ENCODE data around the gene LPAR2. TPM values are rescaled to one million over a fixed set of nuclear protein-coding genes. Genes with fewer than 3 reads are reported as not detected.

The LPAR2 gene
- total and polyA plus RNA-seq, 10 of the 15 experiments (the other 5 are each of a cell fraction or from before 2014, with no cell fraction given), result 0.98 to 23.8 (median 10.2) TPM

- TF ChIP-seq IRF3 (IDR thresholded peaks at IDR 0.05), result no peak
These were observed 45.5 kb downstream of the LPAR2 start (continued) for GRCh38 chr19:19582471-19582870.

GRCh38 chr19:19581391-19581790 is 46.6 kb downstream of the LPAR2 start:
- Histone ChIP-seq H3K4me3 (no peak overlapping the region), H3K36me3 (ENCODE audit: control insufficient read depth in 2 of 2, insufficient read depth in 2 of 2, low read length in 1 of 2) (no peaks in the 10 kb centered on the region; a peak in 1 of 4 replicates), H3K4me2 (ENCODE audit: control insufficient read depth, insufficient read depth) (no peak overlapping the region), H3K27ac (ENCODE audit: control insufficient read depth, insufficient read depth) (no peak overlapping the region), H3K4me1 (ENCODE audit: control insufficient read depth, insufficient read depth, low read length) (no peaks in the 10 kb centered on the region), H2AFZ (ENCODE audit: control insufficient read depth, low read depth, low read length) (no peak overlapping the region), H4K20me1 (ENCODE audit: control insufficient read depth, insufficient read depth) (no peaks in the 10 kb centered on the region), H3K27me3 (replicated peaks in 1 of 2; ENCODE audit: control insufficient read depth in 2 of 2, insufficient read depth in 2 of 2, low read length in 1 of 2) (no peaks in the 10 kb centered on the region), H3K9ac (ENCODE audit: control insufficient read depth, insufficient read depth, low read length) (no peak overlapping the region), H3K79me2 (ENCODE audit: control insufficient read depth, insufficient read depth, low read length) (no peaks in the 10 kb centered on the region), H3K9me3 (replicated peaks; ENCODE audit: control insufficient read depth, insufficient read depth, low read length) (no peaks in the 10 kb centered on the region)
- in situ Hi-C loops (cut with MboI) (no loop called here), intact Hi-C loops (cut with micrococcal nuclease; ENCODE audit: unreplicated experiment) (no loop called here)
- TF ChIP-seq FOXM1 (IDR thresholded peaks at IDR 0.05; ENCODE audit: low read depth, low read length), result no peak
- TF ChIP-seq USF2 (IDR thresholded peaks at IDR 0.05; ENCODE audit: borderline replicate concordance, low read depth, low read length), result no peak
- TF ChIP-seq WRNIP1 (IDR thresholded peaks at IDR 0.05; ENCODE audit: borderline replicate concordance, low read depth, low read length), result no peak
- TF ChIP-seq CHD4 (IDR thresholded peaks at IDR 0.05), result no peak
- no peak for TF ChIP-seq E2F8 (IDR thresholded peaks at IDR 0.05; ENCODE audit: low read depth, partially characterized antibody)
- no peak for TF ChIP-seq ZNF622 (IDR thresholded peaks at IDR 0.05)
- no peak for TF ChIP-seq SMAD5 (IDR thresholded peaks at IDR 0.05; ENCODE audit: low read depth)
- TF ChIP-seq MAX (IDR thresholded peaks at IDR 0.05; ENCODE audit: low read depth, low read length), result no peak
- no TSS peak for BruUV-seq (replicated peaks)
- WGBS (ENCODE audit: insufficient coverage, insufficient replicate concordance, low lambda C conversion rate, missing lambda C conversion rate), result 97% methylated on average over 13 of the region's 13 CpGs
- ChIA-PET POLR2A (no interaction called here), CTCF (no interaction called here), RAD21 (ENCODE audit: unreplicated experiment) (no interaction called here), SMC1A (ENCODE audit: uncharacterized antibody, unreplicated experiment) (no interaction called here)
- no peak for DNase-seq (ENCODE audit: low read depth, low spot score)
- no peak for ATAC-seq
- no peak for FAIRE-seq

Data from GM12878 (cell line).